Kidney (tissue), 14 donors: ENCODE results near the gene DRAXIN. TPM values are rescaled to one million over a fixed set of nuclear protein-coding genes. Genes with fewer than 3 reads are reported as not detected.

Experiments
- DNase-seq, 5 donors: peaks; one replicate each; pipeline ENCODE4 v3.0.0-alpha.2; 2013 to 2020
- FAIRE-seq: peaks from 2 replicates; lab custom pipeline; 2012; peaks lifted over from hg19 to GRCh38; lab: Jason Lieb, UNC
- H3K27ac ChIP-seq, 2 donors: one replicate each; pipeline ENCODE4 v1.7.0; 2013; ENCODE audit warnings: low read depth in 2 of 2, low read length in 2 of 2, inconsistent platforms in 1 of 2
- H3K27me3 ChIP-seq: one replicate; pipeline ENCODE4 v1.7.1; 2013; ENCODE audit warnings: low read length, inconsistent platforms; ENCODE audit not compliant: control insufficient read depth, insufficient read depth
- H3K36me3 ChIP-seq, 3 donors: one replicate each; pipeline versions ENCODE4 v1.7.0 to v1.7.1; 2013; ENCODE audit warnings: low read length in 3 of 3, control low read depth in 1 of 3, inconsistent platforms in 1 of 3; ENCODE audit not compliant: insufficient read depth in 3 of 3, control insufficient read depth in 2 of 3
- H3K4me1 ChIP-seq, 3 donors: one replicate each; pipeline versions ENCODE4 v1.7.0 to v1.7.1; 2013; ENCODE audit warnings: low read length in 3 of 3, inconsistent platforms in 1 of 3, low read depth in 1 of 3; ENCODE audit not compliant: control insufficient read depth in 2 of 3, insufficient read depth in 2 of 3
- H3K4me3 ChIP-seq, 3 donors: one replicate each; pipeline versions ENCODE4 v1.7.0 to v1.8.1; 2013; ENCODE audit warnings: low read length in 3 of 3, control low read depth in 1 of 3, inconsistent platforms in 1 of 3
- H3K9ac ChIP-seq, 3 donors: one replicate each; pipeline versions ENCODE4 v1.7.0 to v1.7.1; 2013; ENCODE audit warnings: low read length in 3 of 3, control low read depth in 1 of 3, inconsistent platforms in 1 of 3
- H3K9me3 ChIP-seq, 3 donors: one replicate each; pipeline versions ENCODE4 v1.7.0 to v1.7.1; 2013; ENCODE audit warnings: low read length in 3 of 3, control low read depth in 1 of 3, inconsistent platforms in 1 of 3; ENCODE audit not compliant: control insufficient read depth in 2 of 3, insufficient read depth in 1 of 3
- CTCF ChIP-seq: IDR thresholded peaks from 3 replicates; pipeline ENCODE4 v1.5.1; 2012; ENCODE audit warnings: mild to moderate bottlenecking, moderate library complexity, borderline replicate concordance; ENCODE audit not compliant: insufficient read depth; ENCODE audit errors: extremely low read depth
- intact Hi-C: fragments of 100-400 bp; cut with DNase I; formaldehyde crosslinking; loops from one replicate; pipeline ENCODE4 v1.11.1; 2022
- polyA plus RNA-seq: library from polyadenylated mRNA; stranded (reverse); fragments of 350-450 nt; fragmentation: Illumina TruSeq; extraction: RNeasy Lipid Tissue Mini Kit (QIAGEN cat#74804); gene quantifications from one replicate; pipeline ENCODE4 v1.2.3, GENCODE V29; 2014; ENCODE audit warnings: low read depth, low replicate concordance; ENCODE audit not compliant: insufficient read depth
- total RNA-seq: library from RNA; stranded (reverse); fragmentation: NEBNext Ultra II Directional; extraction: Animal tissue kit (Norgen Biotek cat#: 25700); gene quantifications from one replicate; pipeline ENCODE4 v1.2.1, GENCODE V29; 2021
- donor health status: control.
- donor health status: control.
- donor health status: control.
- donor health status: control.
- donor health status: control.
- donor health status: DM: yes; HTN: yes; CAD: no.
- donor health status: Normal renal cell carcinoma (clear cell type).

Gene DRAXIN
- total and polyA plus RNA-seq, 2 donors from 2014 or later = 0.17 to 0.28 TPM

- no peak for FAIRE-seq
- peak overlapping the region in 1 of 2 donors; percentile 14 for H3K27ac ChIP-seq
Observed at GRCh38 chr1:11741919-11742558, 50.5 kb downstream of the DRAXIN start.

GRCh38 chr1:11744287-11744686 is 52.8 kb downstream of the DRAXIN start:
- no peak for TF ChIP-seq CTCF
- intact Hi-C loops = no loop called here
- no peaks in the 10 kb centered on the region for H3K9me3 ChIP-seq
- peaks cover 0 to 9% (median 5%) of the 10 kb centered on the region in 3 donors for H3K36me3 ChIP-seq
- DNase-seq = no peak
- H3K27me3 ChIP-seq = no peaks in the 10 kb centered on the region
- H3K27ac ChIP-seq = no peak overlapping the region
- H3K4me3 ChIP-seq = no peak overlapping the region
- H3K9ac ChIP-seq = no peak overlapping the region
- H3K4me1 ChIP-seq = peaks cover 0 to 6% (median 0%) of the 10 kb centered on the region in 3 donors
- no peak for FAIRE-seq

More at GRCh38 chr1:11741919-11742558, 50.5 kb downstream of the DRAXIN start:
- Histone ChIP-seq H3K9ac (no peak overlapping the region), H3K4me1 (peaks cover 0 to 17% (median 7%) of the 10 kb centered on the region in 3 donors), H3K9me3 (no peaks in the 10 kb centered on the region), H3K36me3 (peaks cover 0 to 6% (median 3%) of the 10 kb centered on the region in 3 donors), H3K27me3 (no peaks in the 10 kb centered on the region), H3K4me3 (no peak overlapping the region)
- TF ChIP-seq CTCF = no peak
- no peak for DNase-seq
- intact Hi-C loops = no loop called here

- Histone ChIP-seq H3K9ac (no peak overlapping the region), H3K4me3 (no peak overlapping the region), H3K9me3 (no peaks in the 10 kb centered on the region), H3K36me3 (peaks cover 0 to 13% (median 5%) of the 10 kb centered on the region in 3 donors), H3K27ac (no peak overlapping the region), H3K4me1 (peaks cover 0 to 4% (median 0%) of the 10 kb centered on the region in 3 donors), H3K27me3 (no peaks in the 10 kb centered on the region)
- TF ChIP-seq CTCF = no peak
- FAIRE-seq (no peak), DNase-seq (no peak)
- intact Hi-C loops = no loop called here
Observed at GRCh38 chr1:11746092-11746491, 54.6 kb downstream of the DRAXIN start.
